Loucy (cell line): ENCODE measurements around the gene STT3B.

Source experiments
- H2AFZ ChIP-seq: fragments of 200-600 bp; sonication (generic); 2 replicates; pipeline ENCODE4 v1.6.0; 2016; ENCODE audit warnings: antibody characterized with exemption, mild to moderate bottlenecking, low read length, moderate library complexity
- H3F3A ChIP-seq: fragments of 200-600 bp; 2 replicates; pipeline ENCODE4 v1.6.0; 2016; ENCODE audit warnings: antibody characterized with exemption, low read depth, mild to moderate bottlenecking
- H3K27me3 ChIP-seq: fragments of 200-600 bp; sonication (generic); 2 replicates; pipeline ENCODE4 v1.6.1; 2014; ENCODE audit warnings: low read length, mild to moderate bottlenecking; ENCODE audit not compliant: insufficient read depth, poor library complexity, severe bottlenecking
- H3K36me3 ChIP-seq: fragments of 200-600 bp; sonication (generic); 2 replicates; pipeline ENCODE4 v1.6.1; 2016; ENCODE audit warnings: low read length; ENCODE audit not compliant: insufficient read depth
- H3K4me1 ChIP-seq: fragments of 200-600 bp; sonication (generic); 2 replicates; pipeline ENCODE4 v1.5.1; 2014; ENCODE audit warnings: low read length, mild to moderate bottlenecking; ENCODE audit not compliant: insufficient read depth, poor library complexity, severe bottlenecking
- H3K4me2 ChIP-seq: fragments of 200-600 bp; sonication (generic); 2 replicates; pipeline ENCODE4 v1.6.0; 2014; ENCODE audit warnings: antibody characterized with exemption, low read length, low read depth, mild to moderate bottlenecking; ENCODE audit not compliant: poor library complexity, severe bottlenecking
- H3K4me3 ChIP-seq: fragments of 200-600 bp; sonication (generic); 2 replicates; pipeline ENCODE4 v1.5.1; 2014; ENCODE audit warnings: low read length, mild to moderate bottlenecking, mixed read lengths; ENCODE audit not compliant: poor library complexity, severe bottlenecking
- H3K79me2 ChIP-seq: fragments of 200-600 bp; sonication (generic); 2 replicates; pipeline ENCODE4 v1.6.1; 2014; ENCODE audit warnings: low read length; ENCODE audit not compliant: insufficient read depth
- H3K9ac ChIP-seq: fragments of 200-600 bp; sonication (generic); 2 replicates; pipeline ENCODE4 v1.6.0; 2014; ENCODE audit warnings: mild to moderate bottlenecking, low read depth, low read length, moderate library complexity; ENCODE audit not compliant: poor library complexity, severe bottlenecking
- H3K9me2 ChIP-seq: fragments of 200-600 bp; sonication (generic); replicated peaks from 2 replicates; pipeline ENCODE4 v1.6.1; 2016; ENCODE audit warnings: low read depth, low read length, mixed read lengths
- H3K9me3 ChIP-seq: fragments of 200-600 bp; sonication (generic); 2 replicates; pipeline ENCODE4 v1.6.1; 2014; ENCODE audit warnings: mild to moderate bottlenecking, antibody characterized with exemption, low read length, low read depth; ENCODE audit not compliant: insufficient read depth
- H4K20me1 ChIP-seq: fragments of 200-600 bp; sonication (generic); 2 replicates; pipeline ENCODE4 v1.6.0; 2014; ENCODE audit warnings: antibody characterized with exemption, low read length, mild to moderate bottlenecking; ENCODE audit not compliant: insufficient read depth, poor library complexity, severe bottlenecking
- EZH2phosphoT487 ChIP-seq: fragments of 200-600 bp; IDR thresholded peaks from 2 replicates; pipeline ENCODE4 v1.6.1; 2018; ENCODE audit warnings: antibody characterized with exemption, mild to moderate bottlenecking, moderate library complexity, borderline replicate concordance
- TF ChIP-seq, protein P1 (sequence below): fragments of 200-600 bp; sonication (generic); conservative IDR thresholded peaks from 2 replicates; pipeline ENCODE4 v1.5.1; 2014; ENCODE audit warnings: mild to moderate bottlenecking, antibody characterized with exemption, low read length

STT3B gene

DNA sequence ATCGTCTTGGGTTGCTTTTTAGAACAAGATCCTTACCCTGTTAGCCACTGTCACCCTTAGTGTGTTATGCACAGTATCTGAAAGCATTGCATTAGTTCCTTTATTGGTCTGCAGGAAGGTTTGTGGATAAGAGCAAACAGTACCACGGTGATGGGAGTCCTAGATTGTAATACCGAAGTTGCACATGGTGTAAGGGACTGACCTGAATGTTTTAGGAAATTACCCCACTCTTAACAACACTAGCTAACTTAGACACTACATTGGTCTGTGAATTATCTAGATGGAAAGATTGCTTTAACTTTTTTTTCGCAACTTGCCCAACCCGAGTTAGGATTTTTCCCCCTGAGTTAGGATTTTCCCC, 1.3 kb downstream of the STT3B start:
- Histone ChIP-seq H3K4me3 (peak overlapping the region; percentile 88), H3K4me1 (peaks cover 21% of the 10 kb centered on the region), H3K9ac (peak overlapping the region; percentile 99), H3K4me2 (peak overlapping the region; percentile 45), H4K20me1 (peaks cover 50% of the 10 kb centered on the region), H3K9me3 (no peaks in the 10 kb centered on the region), H3F3A (peaks cover 7% of the 10 kb centered on the region), H3K9me2 (no peaks in the 10 kb centered on the region), H3K27me3 (peaks cover 63% of the 10 kb centered on the region), H3K36me3 (peaks cover 54% of the 10 kb centered on the region), H3K79me2 (peaks cover 95% of the 10 kb centered on the region), H2AFZ (no peak overlapping the region)
- TF ChIP-seq, protein P1, sequence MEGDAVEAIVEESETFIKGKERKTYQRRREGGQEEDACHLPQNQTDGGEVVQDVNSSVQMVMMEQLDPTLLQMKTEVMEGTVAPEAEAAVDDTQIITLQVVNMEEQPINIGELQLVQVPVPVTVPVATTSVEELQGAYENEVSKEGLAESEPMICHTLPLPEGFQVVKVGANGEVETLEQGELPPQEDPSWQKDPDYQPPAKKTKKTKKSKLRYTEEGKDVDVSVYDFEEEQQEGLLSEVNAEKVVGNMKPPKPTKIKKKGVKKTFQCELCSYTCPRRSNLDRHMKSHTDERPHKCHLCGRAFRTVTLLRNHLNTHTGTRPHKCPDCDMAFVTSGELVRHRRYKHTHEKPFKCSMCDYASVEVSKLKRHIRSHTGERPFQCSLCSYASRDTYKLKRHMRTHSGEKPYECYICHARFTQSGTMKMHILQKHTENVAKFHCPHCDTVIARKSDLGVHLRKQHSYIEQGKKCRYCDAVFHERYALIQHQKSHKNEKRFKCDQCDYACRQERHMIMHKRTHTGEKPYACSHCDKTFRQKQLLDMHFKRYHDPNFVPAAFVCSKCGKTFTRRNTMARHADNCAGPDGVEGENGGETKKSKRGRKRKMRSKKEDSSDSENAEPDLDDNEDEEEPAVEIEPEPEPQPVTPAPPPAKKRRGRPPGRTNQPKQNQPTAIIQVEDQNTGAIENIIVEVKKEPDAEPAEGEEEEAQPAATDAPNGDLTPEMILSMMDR: no peak
- TF ChIP-seq EZH2phosphoT487: no peak

DNA sequence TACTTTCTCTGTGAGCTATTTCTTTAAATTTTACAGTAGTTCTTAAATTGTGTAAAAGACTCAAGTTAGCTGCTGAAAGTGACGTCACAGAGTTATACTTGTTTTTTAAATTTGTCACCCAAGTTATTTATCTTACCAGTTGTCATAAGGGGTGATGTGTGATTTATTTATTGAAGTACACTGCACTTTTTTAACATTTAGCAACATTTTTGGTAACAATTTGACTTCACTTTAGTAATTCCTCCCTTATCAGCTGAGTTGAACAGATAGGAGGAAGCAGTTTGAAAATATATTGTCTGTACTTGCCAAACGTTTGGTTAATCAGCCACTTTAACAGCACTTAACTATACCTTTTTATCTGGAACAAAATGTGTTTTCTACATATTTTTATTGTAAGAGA, 3.8 kb downstream of the STT3B start:
- peaks cover 20% of the 10 kb centered on the region for H3F3A ChIP-seq
- H4K20me1 ChIP-seq: peaks cover 75% of the 10 kb centered on the region
- H3K9me3 ChIP-seq: no peaks in the 10 kb centered on the region
- H2AFZ ChIP-seq: no peak overlapping the region
- peak overlapping the region; percentile 95 for H3K4me2 ChIP-seq
- H3K9ac ChIP-seq: peak overlapping the region; percentile 99
- peak overlapping the region; percentile 88 for H3K4me3 ChIP-seq
- H3K36me3 ChIP-seq: peaks cover 79% of the 10 kb centered on the region
- H3K27me3 ChIP-seq: peaks cover 83% of the 10 kb centered on the region
- peaks cover 9% of the 10 kb centered on the region for H3K4me1 ChIP-seq
- H3K79me2 ChIP-seq: peaks cover 95% of the 10 kb centered on the region
- H3K9me2 ChIP-seq: no peaks in the 10 kb centered on the region
- TF ChIP-seq EZH2phosphoT487: no peak
- TF ChIP-seq, protein P1: no peak

DNA sequence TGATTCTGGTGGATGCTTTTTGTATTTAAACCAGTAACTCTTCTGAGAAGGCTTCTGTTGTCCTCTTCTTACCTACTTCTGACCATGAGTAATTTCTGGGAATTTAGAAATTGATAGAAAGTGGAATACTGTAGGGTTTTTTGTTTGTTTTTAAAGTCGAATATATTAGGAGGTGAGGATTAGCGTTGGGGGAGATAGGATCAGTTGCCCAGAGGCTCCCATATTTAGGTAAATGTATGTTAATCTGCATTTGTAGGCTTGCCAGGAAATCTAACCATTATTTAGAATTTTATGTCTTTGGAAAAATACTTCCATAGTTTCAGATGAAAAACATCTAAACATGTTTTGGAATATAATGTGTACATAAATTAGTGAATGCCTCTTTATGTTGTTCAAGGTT, 6.1 kb downstream of the STT3B start:
- H3K4me1 ChIP-seq: peaks cover 22% of the 10 kb centered on the region
- peaks cover 100% of the 10 kb centered on the region for H3K79me2 ChIP-seq
- H3K36me3 ChIP-seq: peaks cover 99% of the 10 kb centered on the region
- H3K4me2 ChIP-seq: peak overlapping the region; percentile 95
- TF ChIP-seq, protein P1: no peak
- TF ChIP-seq EZH2phosphoT487: no peak
- peak overlapping the region; percentile 99 for H3K9ac ChIP-seq
- peak overlapping the region; percentile 88 for H3K4me3 ChIP-seq
- no peak overlapping the region for H2AFZ ChIP-seq
- H4K20me1 ChIP-seq: peaks cover 93% of the 10 kb centered on the region
- H3F3A ChIP-seq: peaks cover 22% of the 10 kb centered on the region
- H3K9me2 ChIP-seq: no peaks in the 10 kb centered on the region
- H3K9me3 ChIP-seq: no peaks in the 10 kb centered on the region
- peaks cover 85% of the 10 kb centered on the region for H3K27me3 ChIP-seq
